Neural progenitor cell (in vitro differentiated cells): Measurements from ENCODE around the gene SESN2. TPM values are rescaled to one million over a fixed set of nuclear protein-coding genes. Genes with fewer than 3 reads are reported as not detected.
A peak's percentile ranks its signal among the peaks of the same experiment; 100 is the strongest.

Source experiments
- DNase-seq: peaks from one replicate; pipeline ENCODE4 v3.0.0-alpha.2; 2016; ENCODE audit warnings: low spot score
- H2AFZ ChIP-seq: fragments of 200-600 bp; sonication (generic); replicated peaks from 2 replicates; pipeline ENCODE4 v1.6.1; 2016; ENCODE audit warnings: antibody characterized with exemption
- H3F3A ChIP-seq: fragments of 200-600 bp; sonication (generic); 2 replicates; pipeline ENCODE4 v1.6.1; 2016; ENCODE audit warnings: antibody characterized with exemption, low read depth
- H3K27ac ChIP-seq: fragments of 200-600 bp; sonication (generic); 2 replicates; pipeline ENCODE4 v1.5.1; 2016; ENCODE audit warnings: mild to moderate bottlenecking
- H3K27me3 ChIP-seq: fragments of 200-600 bp; sonication (generic); 2 replicates; pipeline ENCODE4 v1.6.1; 2016; ENCODE audit warnings: mild to moderate bottlenecking, moderate library complexity
- H3K36me3 ChIP-seq: fragments of 200-600 bp; sonication (generic); 2 replicates; pipeline ENCODE4 v1.5.1; 2016
- H3K4me1 ChIP-seq: fragments of 200-600 bp; sonication (generic); 2 replicates; pipeline ENCODE4 v1.6.1; 2016; ENCODE audit warnings: mixed run types
- H3K4me2 ChIP-seq: fragments of 200-600 bp; sonication (generic); 2 replicates; pipeline ENCODE4 v1.6.1; 2016
- H3K4me3 ChIP-seq: fragments of 200-600 bp; sonication (generic); 2 replicates; pipeline ENCODE4 v1.5.1; 2016
- H3K79me2 ChIP-seq: fragments of 200-600 bp; sonication (generic); 2 replicates; pipeline ENCODE4 v1.6.1; 2016; ENCODE audit warnings: low read depth
- H3K9ac ChIP-seq: fragments of 200-600 bp; sonication (generic); 2 replicates; pipeline ENCODE4 v1.6.1; 2016
- H3K9me3 ChIP-seq: fragments of 200-600 bp; sonication (generic); 2 replicates; pipeline ENCODE4 v1.5.1; 2016; ENCODE audit warnings: low read depth
- H4K20me1 ChIP-seq: fragments of 200-600 bp; sonication (generic); 2 replicates; pipeline ENCODE4 v1.6.1; 2016; ENCODE audit warnings: low read depth
- H3K27ac Mint-ChIP-seq: 3 replicates; pipeline ENCODE4 v1.8.0; 2021; ENCODE audit warnings: mixed read lengths
- H3K27me3 Mint-ChIP-seq: 2 replicates; pipeline ENCODE4 v1.8.0; 2022; ENCODE audit warnings: low read depth, mild to moderate bottlenecking, inconsistent platforms, moderate library complexity, mixed read lengths; ENCODE audit not compliant: insufficient read depth
- H3K36me3 Mint-ChIP-seq: 3 replicates; pipeline ENCODE4 v1.8.0; 2021; ENCODE audit warnings: mixed read lengths
- H3K4me1 Mint-ChIP-seq: 3 replicates; pipeline ENCODE4 v1.8.0; 2021; ENCODE audit warnings: mixed read lengths
- H3K4me3 Mint-ChIP-seq: 3 replicates; pipeline ENCODE4 v1.8.0; 2021; ENCODE audit warnings: mild to moderate bottlenecking, moderate library complexity, mixed read lengths
- H3K9me3 Mint-ChIP-seq: 3 replicates; pipeline ENCODE4 v1.8.0; 2020; ENCODE audit warnings: mixed read lengths
- CTCF ChIP-seq: fragments of 200-600 bp; sonication (generic); IDR thresholded peaks from 2 replicates; pipeline ENCODE4 v1.5.1; 2017; ENCODE audit warnings: antibody characterized with exemption, mild to moderate bottlenecking
- EZH2 ChIP-seq: fragments of 200-600 bp; sonication (generic); IDR thresholded peaks from 2 replicates; pipeline ENCODE4 v1.6.1; 2017; ENCODE audit warnings: antibody characterized with exemption, mild to moderate bottlenecking, moderate library complexity
- EZH2phosphoT487 ChIP-seq: fragments of 200-600 bp; sonication (generic); IDR thresholded peaks from 2 replicates; pipeline ENCODE4 v1.6.1; 2017; ENCODE audit warnings: antibody characterized with exemption
- total RNA-seq: library from RNA; depleted of rRNA; stranded (reverse); fragments of >200 nt; gene quantifications from 2 replicates; pipeline ENCODE4 v1.2.3, GENCODE V29; 2015; ENCODE audit warnings: low replicate concordance

The SESN2 gene
- total RNA-seq, 1 donor from 2014 or later, result 7.6 TPM

DNA sequence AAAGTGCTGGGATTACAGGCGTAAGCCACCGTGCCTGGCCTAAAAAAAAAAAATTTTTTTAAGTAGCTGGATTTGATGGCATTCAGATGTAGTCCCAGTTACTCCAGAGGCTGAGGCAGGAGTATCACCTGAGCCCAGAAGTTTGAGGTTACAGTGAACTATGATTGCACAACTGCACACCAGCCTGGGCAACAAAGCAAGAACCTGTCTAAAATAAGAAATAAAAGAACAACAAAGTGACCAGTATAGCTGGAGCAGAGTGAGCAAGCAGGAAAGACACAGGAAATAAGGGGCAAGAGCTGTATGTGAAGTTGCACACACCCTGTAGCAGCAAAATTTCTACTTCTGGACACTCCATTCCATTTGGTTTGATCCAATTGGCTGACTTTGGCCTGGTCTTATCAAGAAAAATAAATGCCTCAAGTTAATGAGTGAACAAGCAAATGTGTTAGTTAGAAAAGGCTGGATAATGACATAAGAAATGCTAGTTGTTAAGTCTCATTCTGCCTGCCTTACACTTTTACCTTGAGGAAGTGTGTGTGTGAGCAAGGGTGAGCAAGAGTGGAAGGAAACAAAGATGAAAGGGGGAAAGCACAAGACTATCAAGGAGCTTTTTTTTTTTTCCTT lies 15.5 kb upstream of the SESN2 start:
- Mint-ChIP-seq H3K9me3 (no peaks in the 10 kb centered on the region), H3K36me3 (peaks cover 1% of the 10 kb centered on the region), H3K27ac (no peak overlapping the region), H3K4me3 (no peak overlapping the region), H3K4me1 (peaks cover 17% of the 10 kb centered on the region), H3K27me3 (peaks cover 8% of the 10 kb centered on the region)
- Histone ChIP-seq H3K9ac (no peak overlapping the region), H3K27ac (no peak overlapping the region), H3K36me3 (no peaks in the 10 kb centered on the region), H3K27me3 (no peaks in the 10 kb centered on the region), H3K9me3 (no peaks in the 10 kb centered on the region), H2AFZ (no peak overlapping the region), H3K4me1 (peaks cover 17% of the 10 kb centered on the region), H4K20me1 (no peaks in the 10 kb centered on the region), H3K79me2 (peaks cover 12% of the 10 kb centered on the region), H3K4me2 (no peak overlapping the region), H3K4me3 (no peak overlapping the region), H3F3A (peaks cover 40% of the 10 kb centered on the region)
- DNase-seq, result no peak
- TF ChIP-seq CTCF, result no peak
- TF ChIP-seq EZH2, result no peak
- TF ChIP-seq EZH2phosphoT487, result no peak

- Mint-ChIP-seq H3K27ac (peak overlapping the region; percentile 30), H3K4me1 (peaks cover 25% of the 10 kb centered on the region), H3K27me3 (peaks cover 8% of the 10 kb centered on the region), H3K4me3 (peak overlapping the region; percentile 55), H3K36me3 (peaks cover 1% of the 10 kb centered on the region), H3K9me3 (no peaks in the 10 kb centered on the region)
- H3K9ac ChIP-seq, result no peak overlapping the region
- peaks cover 12% of the 10 kb centered on the region for H3K79me2 ChIP-seq
- H3K4me1 ChIP-seq, result peaks cover 20% of the 10 kb centered on the region
- no peak overlapping the region for H2AFZ ChIP-seq
- H3K27ac ChIP-seq, result no peak overlapping the region
- H3K4me2 ChIP-seq, result no peak overlapping the region
- no peaks in the 10 kb centered on the region for H4K20me1 ChIP-seq
- H3K27me3 ChIP-seq, result no peaks in the 10 kb centered on the region
- peaks cover 40% of the 10 kb centered on the region for H3F3A ChIP-seq
- no peak for DNase-seq
- H3K4me3 ChIP-seq, result no peak overlapping the region
- TF ChIP-seq EZH2phosphoT487 (no peak), CTCF (no peak), EZH2 (no peak)
- no peaks in the 10 kb centered on the region for H3K9me3 ChIP-seq
- H3K36me3 ChIP-seq, result no peaks in the 10 kb centered on the region
These were observed 14.6 kb upstream of the SESN2 start for GRCh38 chr1:28244549-28245251.

GRCh38 chr1:28246427-28246832 lies 12.9 kb upstream of the SESN2 start:
- Mint-ChIP-seq H3K27ac (no peak overlapping the region), H3K4me3 (peak overlapping the region; percentile 80), H3K27me3 (peaks cover 13% of the 10 kb centered on the region), H3K4me1 (peaks cover 27% of the 10 kb centered on the region), H3K9me3 (no peaks in the 10 kb centered on the region), H3K36me3 (no peaks in the 10 kb centered on the region)
- Histone ChIP-seq H3K36me3 (no peaks in the 10 kb centered on the region), H3K9ac (peak overlapping the region; percentile 40), H3K79me2 (peaks cover 12% of the 10 kb centered on the region), H3F3A (peaks cover 30% of the 10 kb centered on the region), H4K20me1 (no peaks in the 10 kb centered on the region), H3K27ac (no peak overlapping the region), H3K27me3 (no peaks in the 10 kb centered on the region), H3K9me3 (no peaks in the 10 kb centered on the region), H3K4me3 (peak overlapping the region; percentile 61), H2AFZ (peak overlapping the region; percentile 22), H3K4me2 (peak overlapping the region; percentile 75), H3K4me1 (peaks cover 20% of the 10 kb centered on the region)
- TF ChIP-seq EZH2, result no peak
- TF ChIP-seq EZH2phosphoT487, result no peak
- no peak for TF ChIP-seq CTCF
- no peak for DNase-seq
